ENCODE results near the gene RNF8.
"Not testable (repeated sequence)": the region's sequence is repeated elsewhere in the genome, so short reads cannot be mapped to it uniquely, and the experiment has no call there.

The RNF8 gene

GRCh38 chr6:37396571-37397180 lies 42.9 kb downstream of the RNF8 start:
- DNase-seq, result no peak

GRCh38 chr6:37399131-37399530 lies 45.3 kb downstream of the RNF8 start:
- DNase-seq, result no peak

GRCh38 chr6:37399795-37400490 lies 46.2 kb downstream of the RNF8 start:
- DNase-seq, result no peak

- DNase-seq, result not testable (repeated sequence)
Measured at GRCh38 chr6:37401658-37402057, 47.9 kb downstream of the RNF8 start.

GRCh38 chr6:37406726-37407341 lies 53.1 kb downstream of the RNF8 start:
- DNase-seq, result no peak

- no peak for DNase-seq
Measured at GRCh38 chr6:37407948-37408347, 54.2 kb downstream of the RNF8 start.

GRCh38 chr6:37409501-37409900 lies 55.7 kb downstream of the RNF8 start:
- DNase-seq, result no peak

- DNase-seq, result no peak
Measured at GRCh38 chr6:37417393-37417792, 63.6 kb downstream of the RNF8 start.

GRCh38 chr6:37418722-37419121 lies 64.9 kb downstream of the RNF8 start:
- DNase-seq, result no peak

GRCh38 chr6:37426058-37426944 lies 72.5 kb downstream of the RNF8 start:
- DNase-seq, result no peak

- no peak for DNase-seq
Measured at GRCh38 chr6:37426945-37427510, 73.2 kb downstream of the RNF8 start.

GRCh38 chr6:37429352-37429750 lies 75.6 kb downstream of the RNF8 start:
- no peak for DNase-seq

GRCh38 chr6:37432590-37432915 lies 78.8 kb downstream of the RNF8 start:
- peak in 2 of 56 donors; percentile 28 to 43 for DNase-seq

- peak; percentile 31 to 94 (median 84) for DNase-seq
Measured at GRCh38 chr6:37432916-37433656, 79.3 kb downstream of the RNF8 start, which contains the start of gene CMTR1. Gene CMTR1, plus strand, starts transcription at chr6:37433221. Its CDS starts 2,409 bp downstream, at chr6:37435630.

GRCh38 chr6:37433657-37434271 lies 80.0 kb downstream of the RNF8 start:
- DNase-seq, result peak in 13 of 56 donors; percentile 16 to 60 (median 39)

- no peak for DNase-seq
Measured at GRCh38 chr6:37435373-37435772, 81.6 kb downstream of the RNF8 start.

- no peak for DNase-seq
Measured at GRCh38 chr6:37435816-37436215, 82.0 kb downstream of the RNF8 start.

GRCh38 chr6:37438930-37439329 lies 85.1 kb downstream of the RNF8 start:
- no peak for DNase-seq

GRCh38 chr6:37441651-37442050 lies 87.9 kb downstream of the RNF8 start:
- DNase-seq, result no peak
